Thoracic aorta (tissue), 2 donors: Measurements from ENCODE around the gene MLF2. TPM values are rescaled to one million over a fixed set of nuclear protein-coding genes. Genes with fewer than 3 reads are reported as not detected.

Experiments
- ATAC-seq: fragments of 150-250 bp; one replicate; pipeline ENCODE4 v1.8.0; 2017; ENCODE audit warnings: low read depth; ENCODE audit not compliant: insufficient number of reproducible peaks, low FRiP score
- DNase-seq: peaks from one replicate; pipeline ENCODE4 v3.0.0-alpha.2; 2020; ENCODE audit warnings: low spot score
- H3K27ac ChIP-seq, 2 donors: fragments of 200-600 bp; sonication (generic); 1 replicate in 1 of 2; 2 replicates in 1 of 2; pipeline ENCODE4 v1.5.1; 2016; ENCODE audit warnings: mild to moderate bottlenecking in 2 of 2, moderate library complexity in 2 of 2
- H3K27me3 ChIP-seq: fragments of 200-600 bp; sonication (generic); replicated peaks from 2 replicates; pipeline ENCODE4 v1.6.0; 2016; ENCODE audit warnings: mild to moderate bottlenecking; ENCODE audit not compliant: insufficient read depth
- H3K36me3 ChIP-seq: fragments of 200-600 bp; sonication (generic); one replicate; pipeline ENCODE4 v1.5.1; 2016
- H3K4me1 ChIP-seq, 2 donors: fragments of 200-600 bp; sonication (generic); 1 replicate in 1 of 2; 2 replicates in 1 of 2; pipeline versions ENCODE4 v1.5.1 to v1.6.0; 2016; ENCODE audit warnings: low read depth in 2 of 2, mild to moderate bottlenecking in 1 of 2; ENCODE audit not compliant: control insufficient read depth in 1 of 2
- H3K4me3 ChIP-seq: fragments of 200-600 bp; sonication (generic); 2 replicates; pipeline ENCODE4 v1.5.1; 2016; ENCODE audit warnings: mild to moderate bottlenecking
- H3K9me3 ChIP-seq: fragments of 200-600 bp; sonication (generic); 2 replicates; pipeline ENCODE4 v1.5.1; 2016
- CTCF ChIP-seq: fragments of 200-600 bp; sonication (generic); IDR thresholded peaks from one replicate; pipeline ENCODE4 v1.5.1; 2019; ENCODE audit warnings: antibody characterized with exemption
- total RNA-seq, 2 donors: library from RNA; depleted of rRNA; stranded (reverse); fragments of >200 nt; gene quantifications; one replicate each; pipeline versions ENCODE4 v1.1.0 to v1.2.3, GENCODE V29; 2016

Gene MLF2
- 100 to 1,000 TPM; 129 to 179 TPM for total RNA-seq

- Histone ChIP-seq H3K9me3 (no peaks in the 10 kb centered on the region), H3K36me3 (peaks cover 33% of the 10 kb centered on the region), H3K27ac (peak within 1 kb of the TSS; percentile 89 to 92), H3K4me3 (peak within 1 kb of the TSS; percentile 98), H3K27me3 (no peaks in the 10 kb centered on the region), H3K4me1 (peaks cover 9 to 22% of the 10 kb centered on the region in 2 donors)
- no peak for TF ChIP-seq CTCF
- DNase-seq (peak; percentile 94), ATAC-seq (peak; percentile 99)
These were observed at the start of gene MLF2 for GRCh38 chr12:6752921-6753771. MLF2 (minus strand) TSS chr12:6753141; CDS start chr12:6752334, 807 bp downstream.

GRCh38 chr12:6799147-6799546 lies 46.2 kb upstream of the MLF2 start:
- H3K36me3 ChIP-seq, result no peaks in the 10 kb centered on the region
- DNase-seq, result no peak
- H3K27me3 ChIP-seq, result no peaks in the 10 kb centered on the region
- no peak overlapping the region for H3K4me3 ChIP-seq
- H3K27ac ChIP-seq, result no peak overlapping the region
- no peak for ATAC-seq
- no peak for TF ChIP-seq CTCF
- H3K9me3 ChIP-seq, result no peaks in the 10 kb centered on the region
- H3K4me1 ChIP-seq, result no peaks in the 10 kb centered on the region

- no peaks in the 10 kb centered on the region for H3K27me3 ChIP-seq
- no peaks in the 10 kb centered on the region for H3K9me3 ChIP-seq
- ATAC-seq, result no peak
- no peaks in the 10 kb centered on the region for H3K4me1 ChIP-seq
- no peak for TF ChIP-seq CTCF
- no peaks in the 10 kb centered on the region for H3K36me3 ChIP-seq
- H3K27ac ChIP-seq, result no peak overlapping the region
- DNase-seq, result no peak
- no peak overlapping the region for H3K4me3 ChIP-seq
These were observed 43.6 kb upstream of the MLF2 start for GRCh38 chr12:6796576-6796975.

- Histone ChIP-seq H3K4me1 (no peaks in the 10 kb centered on the region), H3K4me3 (no peak overlapping the region), H3K27ac (no peak overlapping the region), H3K36me3 (no peaks in the 10 kb centered on the region), H3K27me3 (no peaks in the 10 kb centered on the region), H3K9me3 (no peaks in the 10 kb centered on the region)
- no peak for DNase-seq
- ATAC-seq, result no peak
- TF ChIP-seq CTCF, result no peak
These were observed 42.1 kb upstream of the MLF2 start for GRCh38 chr12:6795088-6795487.

GRCh38 chr12:6792522-6793201 lies 39.7 kb upstream of the MLF2 start:
- Histone ChIP-seq H3K4me3 (peak overlapping the region; percentile 49), H3K27me3 (no peaks in the 10 kb centered on the region), H3K36me3 (no peaks in the 10 kb centered on the region), H3K27ac (no peak overlapping the region), H3K9me3 (no peaks in the 10 kb centered on the region), H3K4me1 (no peaks in the 10 kb centered on the region)
- no peak for DNase-seq
- TF ChIP-seq CTCF, result no peak
- no peak for ATAC-seq
